Umbilical cord (tissue), 2 donors: ENCODE data around the gene HSPB7. TPM values are rescaled to one million over a fixed set of nuclear protein-coding genes. Genes with fewer than 3 reads are reported as not detected.
A peak's percentile ranks its signal among the peaks of the same experiment; 100 is the strongest.
"Not testable (repeated sequence)": the region's sequence is repeated elsewhere in the genome, so short reads cannot be mapped to it uniquely, and the experiment has no call there.

ENCODE experiments used
- DNase-seq: peaks from one replicate; pipeline ENCODE4 v3.0.0-alpha.2; 2015; ENCODE audit warnings: low spot score
- total RNA-seq: library from RNA; depleted of rRNA; stranded (reverse); fragments of >200 nt; gene quantifications from one replicate; pipeline ENCODE4 v1.2.3, GENCODE V29; 2014; ENCODE audit warnings: low replicate concordance; ENCODE audit not compliant: insufficient read depth

Gene HSPB7
- total RNA-seq, 1 donor from 2014 or later: 4.3 TPM

DNA sequence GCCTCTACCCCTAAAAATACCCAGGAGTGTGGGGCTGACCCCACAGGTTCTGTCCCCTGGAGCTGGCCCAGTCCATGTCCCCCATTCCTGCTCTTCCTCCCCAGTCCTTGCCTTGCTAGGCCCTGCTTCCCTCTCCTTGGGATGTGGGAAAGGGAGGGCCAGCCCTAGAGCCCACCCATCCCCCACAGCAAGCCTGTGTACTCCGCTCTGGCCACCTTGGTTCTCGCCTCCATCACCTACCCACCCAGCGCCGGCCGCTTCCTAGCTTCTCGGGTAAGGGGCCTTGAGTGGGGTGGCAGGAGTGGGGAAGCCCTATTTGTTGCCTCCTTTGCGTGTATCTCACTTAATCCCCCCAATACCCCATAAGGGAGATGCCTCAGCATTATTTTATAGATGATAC lies 32.5 kb upstream of the HSPB7 start:
- DNase-seq: no peak

DNA sequence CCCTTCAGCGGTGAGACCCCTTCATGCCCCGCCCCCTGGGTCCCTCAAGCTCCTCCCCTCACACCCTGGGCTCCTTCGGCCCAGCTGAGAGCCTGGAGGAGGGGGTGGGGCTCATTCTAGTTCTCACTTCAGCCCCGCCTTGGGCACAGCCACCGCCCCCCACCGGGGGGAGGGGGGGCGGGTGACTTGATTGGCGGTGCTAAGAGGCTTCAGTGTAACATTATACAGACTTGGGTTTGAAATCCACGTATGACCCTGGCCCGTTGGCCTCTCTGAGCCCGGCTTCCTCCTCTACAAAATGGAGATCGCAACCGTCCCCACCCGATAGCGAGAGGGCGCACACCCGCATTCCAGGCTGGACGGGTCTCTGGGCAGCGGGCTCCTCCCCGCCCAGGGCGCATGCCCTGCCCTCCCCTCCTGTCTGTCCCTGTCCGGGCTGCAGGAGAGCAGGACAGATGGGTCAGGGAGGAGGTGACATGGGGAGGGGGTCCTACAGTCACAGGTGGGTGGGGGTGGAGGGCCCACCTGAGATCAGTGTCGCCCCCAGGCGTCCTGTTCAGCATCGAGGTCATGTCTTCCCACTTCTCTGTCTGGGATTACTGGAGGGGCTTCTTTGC lies 30.8 kb upstream of the HSPB7 start:
- peak; percentile 84 for DNase-seq

DNA sequence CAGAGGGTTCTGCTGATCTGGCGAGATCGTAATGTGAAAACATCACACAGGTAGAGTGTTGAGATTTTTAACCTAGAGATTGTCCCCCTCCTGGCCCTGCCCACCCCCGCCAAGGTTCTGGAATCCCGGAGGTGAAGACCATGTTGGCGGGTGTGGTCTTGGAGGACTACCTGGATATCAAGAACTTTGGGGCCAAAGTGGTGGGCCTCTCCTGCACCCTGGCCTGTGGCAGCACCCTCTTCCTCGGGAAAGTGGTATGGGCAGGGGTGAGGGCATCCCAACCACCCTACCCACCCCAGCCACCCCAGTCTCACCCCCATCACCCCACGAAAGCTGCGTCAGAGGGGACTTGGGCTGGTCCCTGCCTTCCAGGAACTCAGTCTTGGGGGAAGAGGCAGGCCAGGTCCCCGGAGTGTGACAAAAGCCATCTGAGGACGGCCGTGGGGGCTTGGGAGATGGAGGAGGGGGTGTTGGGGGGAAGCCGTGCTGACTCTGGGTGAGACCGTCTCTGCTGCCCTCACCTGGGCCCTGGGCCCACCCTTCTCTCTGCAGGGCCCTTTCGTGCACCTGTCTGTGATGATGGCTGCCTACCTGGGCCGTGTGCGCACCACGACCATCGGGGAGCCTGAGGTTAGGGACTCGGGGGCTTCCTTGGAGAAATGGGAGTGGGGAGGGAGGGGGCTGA lies 30.1 kb upstream of the HSPB7 start:
- no peak for DNase-seq

DNA sequence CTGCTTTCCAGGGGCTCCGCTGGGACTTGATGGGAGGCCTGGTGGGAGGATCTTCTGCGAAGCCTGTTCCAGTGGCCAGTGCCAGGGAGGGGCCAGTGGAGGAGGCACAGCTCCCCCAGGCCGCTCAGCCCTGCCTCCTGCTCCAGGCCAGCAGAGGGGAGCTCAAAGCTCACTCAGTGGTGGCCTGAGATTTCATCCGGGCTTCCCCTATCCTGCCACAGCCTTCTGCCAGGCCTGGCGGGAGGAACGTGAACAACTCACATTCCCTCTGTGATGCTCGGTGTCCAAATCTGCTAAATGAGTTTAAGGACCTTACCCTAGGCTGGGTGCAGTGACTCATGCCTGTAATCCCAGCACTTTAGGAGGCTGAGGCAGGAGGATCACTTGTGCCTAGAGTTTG lies 29.0 kb upstream of the HSPB7 start:
- DNase-seq: no peak

DNA sequence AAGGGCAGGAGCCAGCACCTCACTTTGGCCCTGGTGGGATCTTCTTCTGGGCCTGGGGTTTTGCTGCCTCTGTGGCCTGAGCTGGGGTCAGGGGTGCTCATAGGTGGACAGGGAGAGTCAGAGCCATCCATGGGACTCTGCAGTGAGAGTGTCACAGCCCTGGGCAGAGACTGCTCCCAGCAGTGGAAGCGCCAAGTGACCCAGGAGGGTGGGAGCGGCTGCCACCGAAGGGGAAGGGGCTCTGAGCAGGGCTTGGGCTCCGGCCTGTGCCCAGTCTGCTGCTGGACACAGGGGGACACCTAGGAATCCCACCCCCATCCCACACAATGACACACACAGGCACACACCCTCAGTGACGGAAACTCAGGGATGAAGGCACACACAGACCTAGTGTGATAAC lies 26.1 kb upstream of the HSPB7 start:
- DNase-seq: no peak

DNA sequence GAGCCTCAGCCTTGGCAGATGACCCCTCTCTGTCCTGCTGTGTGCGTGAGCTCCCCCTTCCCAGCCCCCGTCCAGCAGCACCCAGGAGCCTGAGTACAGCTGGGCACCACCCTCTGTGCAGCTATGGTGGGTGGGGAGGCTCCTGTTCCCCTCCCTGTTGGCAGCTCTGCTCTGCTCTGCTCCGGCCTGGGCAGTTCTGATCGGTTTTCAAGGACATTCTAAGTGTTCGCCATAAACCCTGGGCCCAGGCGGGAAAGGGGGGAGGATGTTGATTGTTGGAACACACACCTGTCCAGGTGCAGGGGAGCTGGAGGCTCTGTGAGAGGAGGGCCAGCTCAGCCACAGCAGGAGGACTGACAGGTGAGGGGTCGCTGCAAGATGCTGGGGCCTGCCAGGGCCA lies 25.7 kb upstream of the HSPB7 start, which contains the start of gene CLCNKB:
Gene CLCNKB (plus strand): TSS at position 262 of the 400 bp plus-strand sequence. CDS start 711 bp downstream, outside the sequence.
- no peak for DNase-seq

DNA sequence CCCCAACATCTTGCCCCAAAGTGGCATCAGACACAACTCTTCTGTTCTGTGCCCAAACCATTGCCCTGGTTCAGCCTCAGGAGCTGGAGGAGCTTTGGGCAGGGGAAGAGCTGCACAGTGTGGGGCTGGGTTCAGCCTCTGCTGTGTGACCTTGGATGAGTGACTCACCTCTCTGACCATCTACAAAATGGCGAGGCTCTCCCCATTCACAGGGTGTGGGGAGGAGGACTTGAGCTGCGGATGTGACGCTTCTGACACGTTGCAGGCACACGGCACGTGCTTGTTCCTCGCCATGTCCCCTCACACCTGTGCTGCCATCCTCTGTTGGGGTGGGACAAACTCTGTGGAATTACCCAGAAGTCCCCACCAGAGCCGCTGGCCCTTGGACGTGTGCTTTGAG lies 24.8 kb upstream of the HSPB7 start:
- DNase-seq: not testable (repeated sequence)

DNA sequence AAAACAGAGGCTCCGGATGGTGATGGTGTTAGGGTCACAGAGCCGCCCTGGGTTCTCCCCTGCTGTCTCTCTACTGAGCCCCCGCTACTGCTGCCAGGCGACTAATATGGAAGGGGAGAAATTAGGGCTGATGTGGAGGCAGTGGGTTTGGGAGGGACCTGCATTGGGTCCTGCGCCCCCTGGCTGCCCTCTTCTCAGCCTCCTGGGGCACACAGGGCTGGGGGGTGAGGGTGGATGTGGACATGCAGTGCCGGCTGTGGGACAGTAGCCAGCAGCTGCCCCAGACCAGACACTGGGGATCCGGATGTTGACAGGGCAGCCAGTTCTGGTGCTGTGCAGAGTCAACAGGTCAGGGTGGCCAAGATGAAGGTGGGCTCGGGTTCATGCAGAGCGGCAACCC lies 24.3 kb upstream of the HSPB7 start:
- DNase-seq: no peak

DNA sequence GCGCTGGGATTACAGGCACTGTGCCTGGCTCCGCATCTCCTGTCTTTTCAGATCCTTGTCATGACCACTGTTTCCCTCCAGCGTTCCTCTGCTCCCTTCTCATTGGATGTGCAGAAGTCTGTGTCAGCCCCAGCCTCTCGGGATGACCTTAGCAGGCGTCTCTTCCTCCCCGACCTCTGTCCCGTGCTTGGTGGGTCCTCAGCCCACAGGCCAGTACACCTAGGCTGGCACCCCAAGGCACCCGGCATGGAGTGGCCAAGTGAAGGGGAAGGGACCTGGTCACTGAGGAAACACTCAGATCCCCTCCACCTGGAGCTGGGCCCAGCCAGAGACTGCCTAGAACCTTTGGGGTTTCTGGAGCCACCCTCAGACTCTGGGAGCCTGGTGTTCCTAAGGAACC lies 23.4 kb upstream of the HSPB7 start:
- DNase-seq: no peak

DNA sequence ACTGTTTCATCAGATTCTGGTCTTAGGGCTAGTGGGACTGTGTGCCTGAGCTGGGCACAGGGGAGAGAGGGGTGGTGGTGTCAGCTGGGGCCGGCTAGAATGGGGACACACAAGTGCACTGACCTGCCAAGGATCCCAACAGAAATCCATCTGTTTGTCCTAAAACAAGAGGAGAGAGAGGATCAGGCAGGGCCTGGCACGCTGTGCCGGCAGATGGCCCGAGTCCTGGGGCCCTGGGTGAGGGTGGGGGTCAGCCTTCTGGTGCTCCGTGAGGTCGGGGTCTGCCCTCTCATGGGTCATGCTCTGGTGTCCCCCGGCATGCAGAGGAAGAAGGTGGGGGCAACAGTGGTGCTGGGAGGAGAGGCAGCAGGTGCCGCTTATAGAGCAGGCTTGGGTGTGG lies 22.0 kb upstream of the HSPB7 start:
- DNase-seq: not testable (repeated sequence)

DNA sequence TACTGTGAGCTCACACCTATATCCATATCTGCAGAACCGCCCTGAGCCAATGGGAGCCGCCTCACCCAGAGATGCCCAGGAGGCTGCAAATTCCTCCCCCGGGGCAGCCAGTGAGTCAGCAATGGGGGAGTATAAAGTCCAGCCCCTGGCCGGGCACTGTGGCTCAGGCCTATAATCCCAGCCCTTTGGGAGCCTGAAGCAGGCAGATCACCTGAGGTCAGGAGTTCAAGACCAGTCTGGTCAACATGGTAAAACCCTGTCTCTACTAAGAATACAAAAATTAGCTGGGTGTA lies 20.7 kb upstream of the HSPB7 start:
- no peak for DNase-seq

DNA sequence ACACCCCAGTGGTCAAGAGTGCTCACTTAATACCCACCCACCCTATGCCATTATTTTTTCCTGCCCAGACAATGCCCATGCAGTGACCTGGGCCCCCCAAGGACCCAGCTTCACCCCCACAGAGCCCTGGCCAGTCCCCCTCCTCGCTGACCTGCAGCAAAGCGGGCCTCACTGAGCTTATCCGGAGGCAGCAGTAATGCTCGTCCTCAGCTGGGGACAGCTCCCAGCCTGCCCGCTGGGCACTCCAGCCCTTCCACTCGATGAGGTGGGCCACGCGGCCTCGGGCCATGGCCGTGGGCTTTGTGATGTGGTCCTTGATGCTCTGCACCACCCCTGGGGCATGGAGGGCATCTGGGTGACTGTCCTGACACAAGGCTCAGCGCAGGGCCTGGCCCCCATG lies 18.6 kb upstream of the HSPB7 start:
- DNase-seq: not testable (repeated sequence)

DNA sequence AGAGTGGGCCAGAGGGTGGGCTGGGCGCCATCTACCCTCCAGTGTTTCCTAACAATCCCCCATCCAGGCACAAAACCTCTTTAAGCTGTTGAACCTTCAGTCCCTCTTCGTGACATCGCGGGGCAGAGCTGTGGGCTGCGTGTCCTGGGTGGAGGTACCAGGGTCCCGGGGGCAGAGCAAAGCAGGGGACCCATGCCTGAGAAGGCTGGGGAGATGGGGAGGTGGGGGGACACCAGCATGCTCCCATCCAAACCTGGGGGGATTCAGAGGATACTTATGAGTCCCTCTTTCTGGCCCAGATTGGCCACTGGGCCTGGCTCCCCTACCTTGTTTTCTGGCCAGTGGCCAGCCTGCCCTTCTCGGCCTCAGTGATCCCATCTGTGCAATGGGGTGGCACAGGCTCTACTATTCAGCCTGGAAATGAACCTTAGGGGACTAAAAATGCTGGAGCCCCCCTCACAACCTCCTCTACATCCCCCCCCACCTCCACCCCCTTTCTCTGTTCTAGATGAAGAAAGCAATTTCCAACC lies 15.3 kb upstream of the HSPB7 start:
- not testable (repeated sequence) for DNase-seq

DNA sequence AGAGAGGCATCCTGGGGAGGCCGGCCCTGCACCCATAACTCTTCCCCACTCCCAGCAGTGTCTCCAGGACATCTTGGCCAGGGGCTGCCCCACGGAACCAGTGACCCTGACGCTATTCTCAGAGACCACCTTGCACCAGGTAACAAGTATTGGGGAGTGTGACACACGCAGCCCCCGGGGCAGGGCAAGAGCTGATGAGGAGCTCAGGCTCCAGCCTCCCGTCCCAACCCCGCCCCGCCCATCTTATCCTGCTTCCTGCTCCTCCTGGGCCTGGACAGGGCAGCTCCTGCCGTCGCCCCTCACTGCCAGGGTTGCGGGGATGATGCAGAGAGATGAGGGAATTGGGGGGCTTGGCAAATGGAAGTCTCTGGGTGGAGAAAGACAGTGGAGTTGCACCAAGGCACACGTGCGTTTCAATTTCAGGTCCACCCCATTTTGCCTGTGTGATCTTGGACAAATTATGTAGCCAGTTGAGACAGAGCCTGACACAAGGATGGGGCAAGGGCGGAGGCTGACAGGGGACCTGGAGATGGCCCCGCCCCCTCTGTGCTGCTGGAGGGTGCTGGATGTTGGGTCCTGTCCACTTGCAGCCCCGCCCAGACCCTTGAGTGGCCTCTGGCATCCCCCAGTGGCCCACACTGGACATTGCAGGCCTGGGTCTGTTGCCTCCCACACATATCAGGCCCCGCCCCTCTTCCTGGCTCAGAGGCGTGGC lies 14.7 kb upstream of the HSPB7 start:
- DNase-seq: peak; percentile 89

DNA sequence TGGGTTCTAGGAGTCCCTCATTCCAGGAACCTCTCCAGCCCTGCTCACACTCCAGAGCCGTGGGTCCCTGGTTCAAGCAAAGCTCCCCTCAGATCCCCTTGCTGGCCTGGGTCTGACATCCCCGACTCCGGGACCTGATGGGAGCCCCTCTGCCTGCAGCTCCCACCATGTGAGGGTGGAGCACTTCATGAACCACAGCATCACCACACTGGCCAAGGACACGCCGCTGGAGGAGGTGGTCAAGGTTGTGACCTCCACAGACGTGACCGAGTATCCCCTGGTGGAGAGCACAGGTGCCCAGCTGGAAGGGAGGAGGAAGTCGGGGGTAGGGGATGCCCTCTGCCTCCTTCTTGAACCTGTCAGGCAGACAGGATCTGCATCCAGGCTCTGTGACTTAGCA lies 13.7 kb upstream of the HSPB7 start:
- no peak for DNase-seq

DNA sequence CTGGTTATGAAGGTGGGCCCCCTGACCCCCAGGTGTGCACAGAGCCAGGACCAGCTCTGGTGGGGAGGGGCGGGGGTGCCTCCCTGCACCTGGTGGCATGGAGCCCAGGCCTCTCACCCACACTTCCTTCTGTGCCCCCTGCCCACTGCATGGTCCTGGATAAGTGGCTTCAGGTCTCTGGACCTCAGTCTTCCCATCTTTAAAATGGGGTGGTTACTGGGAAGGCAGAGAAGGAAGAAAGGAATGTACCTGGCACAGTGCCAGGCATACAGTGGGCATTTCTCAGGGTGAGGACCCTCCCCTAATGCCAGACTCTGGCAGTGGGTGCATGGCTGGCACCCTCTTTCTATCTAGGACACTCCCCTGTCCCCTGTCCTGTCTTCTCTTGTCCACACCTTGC lies 11.4 kb upstream of the HSPB7 start:
- no peak for DNase-seq

DNA sequence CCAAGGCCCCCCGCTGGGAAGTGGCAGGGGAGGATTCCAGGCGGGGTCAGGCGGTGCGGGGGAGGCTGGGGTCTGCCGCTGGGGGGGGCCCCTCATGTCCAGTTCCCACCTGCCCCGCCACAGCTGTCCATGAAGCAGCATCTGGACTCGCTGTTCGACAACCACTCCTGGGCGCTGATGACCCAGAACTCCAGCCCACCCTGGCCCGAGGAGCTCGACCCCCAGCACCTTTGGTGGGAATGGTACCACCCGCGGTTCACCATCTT lies 11.1 kb upstream of the HSPB7 start:
- DNase-seq: not testable (repeated sequence)

DNA sequence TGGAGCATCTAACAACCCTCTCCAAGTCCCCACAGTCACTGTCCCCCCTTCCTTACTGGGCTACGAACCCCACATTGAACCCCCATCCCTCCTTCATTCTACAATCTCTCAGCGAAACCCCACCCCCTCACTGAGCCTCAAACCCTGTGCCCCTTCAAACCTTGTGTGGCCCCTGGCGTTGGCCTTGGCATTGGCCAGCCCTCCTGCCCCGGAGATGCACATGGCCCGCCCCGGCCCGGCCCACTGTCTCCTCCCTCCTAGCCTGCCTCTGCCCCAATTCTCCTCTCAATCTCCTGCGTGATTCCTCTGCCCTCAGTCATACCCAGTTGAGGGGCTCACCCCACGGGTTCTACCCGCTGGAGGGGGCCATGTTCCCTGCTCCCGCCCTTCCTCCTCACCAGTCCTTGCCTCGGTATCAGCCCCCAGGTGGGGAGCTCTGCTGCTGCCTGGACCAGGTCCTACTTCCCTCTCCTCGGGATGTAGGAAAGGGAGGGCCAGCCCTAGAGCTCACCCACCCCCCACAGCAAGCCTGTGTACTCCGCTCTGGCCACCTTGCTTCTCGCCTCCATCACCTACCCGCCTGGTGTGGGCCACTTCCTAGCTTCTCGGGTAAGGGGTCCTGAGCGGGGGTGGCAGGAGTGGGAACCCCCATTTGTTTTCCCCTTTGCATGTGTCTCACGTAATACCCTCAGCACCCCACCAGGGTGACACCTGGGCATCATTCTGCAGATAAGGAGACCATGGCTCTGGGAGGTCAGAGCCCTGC lies 10.6 kb upstream of the HSPB7 start:
- DNase-seq: no peak

DNA sequence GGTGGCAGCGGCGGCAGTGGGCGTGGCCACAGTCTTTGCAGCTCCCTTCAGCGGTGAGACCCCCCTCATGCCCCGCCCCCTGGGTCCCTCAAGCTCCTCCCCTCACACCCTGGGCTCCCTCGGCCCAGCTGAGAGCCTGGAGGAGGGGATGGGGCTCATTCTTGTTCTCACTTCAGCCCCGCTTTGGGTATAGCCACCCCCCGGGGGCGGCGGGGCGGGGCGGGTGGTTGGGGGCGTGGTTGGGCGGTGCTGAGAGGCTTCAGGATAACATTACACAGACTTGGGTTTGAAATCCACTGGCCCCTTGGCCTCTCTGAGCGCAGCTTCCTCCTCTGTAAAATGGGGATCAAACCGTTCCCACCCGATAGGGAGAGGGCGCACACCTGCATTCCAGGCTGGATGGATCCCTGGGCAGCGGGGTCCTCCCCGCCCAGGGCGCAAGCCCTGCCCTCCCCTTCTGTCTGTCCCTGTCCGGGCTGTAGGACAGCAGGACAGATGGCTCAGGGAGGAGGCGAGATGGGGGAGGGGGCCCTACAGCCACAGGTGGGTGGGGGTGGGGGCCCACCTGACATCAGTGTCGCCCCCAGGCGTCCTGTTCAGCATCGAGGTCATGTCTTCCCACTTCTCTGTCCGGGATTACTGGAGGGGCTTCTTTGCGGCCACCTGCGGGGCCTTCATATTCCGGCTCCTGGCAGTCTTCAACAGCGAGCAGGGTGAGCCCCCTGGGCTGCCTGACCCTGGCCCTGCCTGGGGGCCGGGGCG lies 9.1 kb upstream of the HSPB7 start:
- DNase-seq: peak; percentile 51

DNA sequence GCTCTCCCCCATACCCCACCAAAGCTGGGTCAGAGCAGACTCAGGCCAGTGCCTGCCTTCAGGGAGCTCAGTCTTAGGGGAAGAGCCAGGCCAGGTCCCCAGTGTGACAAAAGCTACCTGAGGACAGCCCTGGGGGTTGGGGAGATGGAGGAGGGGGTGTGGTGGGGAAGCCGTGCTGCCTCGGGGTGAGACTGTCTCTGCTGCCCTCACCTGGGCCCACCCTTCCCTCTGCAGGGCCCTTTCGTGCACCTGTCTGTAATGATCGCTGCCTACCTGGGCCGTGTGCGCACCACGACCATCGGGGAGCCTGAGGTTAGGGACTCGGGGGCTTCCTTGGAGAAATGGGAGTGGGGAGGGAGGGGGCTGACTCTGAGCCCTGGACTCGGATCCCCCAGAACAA lies 8.5 kb upstream of the HSPB7 start:
- not testable (repeated sequence) for DNase-seq

DNA sequence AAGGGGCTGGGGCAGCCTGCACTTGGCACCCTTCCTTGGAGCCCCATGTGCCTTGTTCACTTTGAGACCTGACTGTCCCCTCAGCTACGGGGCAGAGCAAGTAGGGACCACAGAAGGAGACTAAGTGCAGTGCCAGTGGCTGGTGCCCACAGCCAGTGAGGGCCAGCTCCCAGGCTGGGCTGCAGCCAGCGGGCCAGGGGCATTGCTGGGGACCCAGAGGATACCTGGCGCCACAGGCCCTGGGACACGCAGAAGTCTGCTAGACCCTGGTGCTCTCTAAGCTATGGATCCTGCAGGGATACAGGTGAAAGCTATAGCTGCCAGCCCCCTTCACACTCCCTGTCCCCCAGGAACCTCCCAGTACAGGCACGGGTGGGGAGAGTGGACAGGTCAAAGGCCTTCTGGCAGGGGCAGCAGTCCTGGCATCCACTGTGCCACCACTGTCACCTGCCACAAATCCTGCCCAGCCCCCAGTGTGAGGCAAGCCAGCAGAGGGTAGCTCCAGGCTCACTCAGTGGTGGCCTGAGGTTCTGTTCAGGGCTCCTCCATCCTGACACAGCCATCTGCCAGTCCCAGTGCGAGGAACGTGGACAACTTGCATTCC lies 5.3 kb upstream of the HSPB7 start:
- no peak for DNase-seq
